Spinal cord (tissue), 10 donors: ENCODE results near the gene BCAS4. TPM values are rescaled to one million over a fixed set of nuclear protein-coding genes. Genes with fewer than 3 reads are reported as not detected.
A peak's percentile ranks its signal among the peaks of the same experiment; 100 is the strongest.
"Not testable (repeated sequence)": the region's sequence is repeated elsewhere in the genome, so short reads cannot be mapped to it uniquely, and the experiment has no call there.

Experiments used
- DNase-seq, 6 donors: peaks; one replicate each; pipeline versions ENCODE4 v3.0.0 to v3.0.0-alpha.2; 2013 to 2015; ENCODE audit warnings: low spot score in 6 of 6, low read depth in 4 of 6
- H3K27ac ChIP-seq: one replicate; pipeline ENCODE4 v1.5.1; 2013; ENCODE audit warnings: low read depth, low read length, control low read depth
- H3K27me3 ChIP-seq: one replicate; pipeline ENCODE4 v1.6.1; 2013; ENCODE audit warnings: low read length; ENCODE audit not compliant: control insufficient read depth, insufficient read depth
- H3K36me3 ChIP-seq: one replicate; pipeline ENCODE4 v1.6.1; 2013; ENCODE audit warnings: low read length; ENCODE audit not compliant: control insufficient read depth, insufficient read depth
- H3K4me1 ChIP-seq: one replicate; pipeline ENCODE4 v1.6.1; 2013; ENCODE audit warnings: low read length; ENCODE audit not compliant: control insufficient read depth, insufficient read depth
- H3K4me3 ChIP-seq: one replicate; pipeline ENCODE4 v1.5.1; 2013; ENCODE audit warnings: low read depth, low read length, control low read depth
- H3K9me3 ChIP-seq: one replicate; pipeline ENCODE4 v1.6.1; 2013; ENCODE audit warnings: low read length; ENCODE audit not compliant: control insufficient read depth, insufficient read depth
- WGBS: methylation state at CpG from one replicate; pipeline ENCODE4 v1.1.5; 2013; ENCODE audit warnings: missing lambda C conversion rate; ENCODE audit not compliant: insufficient coverage; 5-methylcytosine and 5-hydroxymethylcytosine counted together
- polyA plus RNA-seq, 2 donors: library from polyadenylated mRNA; unstranded; fragments of 120-200 nt; gene quantifications; one replicate each; pipeline ENCODE4 v1.2.1, GENCODE V29; 2013; ENCODE audit not compliant: insufficient read length in 2 of 2
- total RNA-seq, 2 donors: library from RNA; depleted of rRNA in 1 of 2; stranded (reverse); fragments of 120-200 nt in 1 of 2; fragments of >200 nt in 1 of 2; gene quantifications; one replicate each; pipeline versions ENCODE4 v1.2.3 to v1.2.4, GENCODE V29; 2013 to 2014
- donor health status: healthy.

Gene BCAS4
- total and polyA plus RNA-seq, 4 donors: 7.8 to 16.6 (median 14.3) TPM

DNA sequence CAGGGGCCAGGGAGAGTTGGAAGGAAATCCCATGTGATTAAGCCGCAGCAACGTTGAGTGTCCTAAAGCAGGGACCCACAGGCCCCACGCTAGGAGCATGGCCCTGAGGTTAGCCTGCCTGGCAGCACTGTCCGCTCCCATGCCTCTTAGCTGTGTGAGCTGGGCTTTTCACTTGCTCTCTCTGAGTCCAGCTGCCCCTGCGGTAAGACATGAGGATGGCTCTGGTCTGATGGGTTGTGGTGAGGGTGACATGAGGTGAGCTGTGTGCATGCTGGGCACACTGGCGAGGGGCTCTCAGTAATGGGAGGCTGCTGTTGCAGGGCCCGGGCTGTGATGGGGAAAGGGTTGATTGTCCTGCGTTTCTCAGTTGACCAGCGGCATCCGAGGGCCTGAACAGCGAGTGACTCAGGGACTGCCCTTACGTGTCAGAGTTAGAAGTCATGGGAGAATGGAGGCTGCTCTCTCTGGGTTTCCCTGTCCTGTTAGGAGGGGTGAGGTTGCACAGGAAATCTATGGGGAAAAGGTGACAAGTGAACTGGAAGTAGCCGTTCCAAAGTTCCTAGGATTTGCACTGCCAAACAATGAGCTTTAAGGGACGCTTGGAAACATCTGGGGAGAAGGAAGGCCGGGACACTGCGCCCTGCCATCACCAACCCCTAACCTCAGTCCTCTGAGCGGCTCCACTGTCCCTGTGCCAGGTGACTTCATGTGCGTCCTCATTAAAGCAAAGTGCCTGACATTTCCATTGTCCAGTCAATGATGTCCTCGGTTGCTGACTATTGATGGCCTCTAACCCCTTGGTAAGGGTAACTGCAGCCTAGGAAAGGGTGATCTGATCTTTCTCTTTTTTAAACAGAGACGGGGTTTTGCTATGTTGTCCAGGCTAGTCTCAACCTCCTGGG is 85.0 kb downstream of the BCAS4 start:
- H3K4me1 ChIP-seq: no peaks in the 10 kb centered on the region
- no peak overlapping the region for H3K27ac ChIP-seq
- WGBS: 92% methylated on average over 17 of the region's 20 CpGs
- no peaks in the 10 kb centered on the region for H3K9me3 ChIP-seq
- no peak for DNase-seq
- H3K36me3 ChIP-seq: peaks cover 28% of the 10 kb centered on the region
- no peaks in the 10 kb centered on the region for H3K27me3 ChIP-seq
- no peak overlapping the region for H3K4me3 ChIP-seq

DNA sequence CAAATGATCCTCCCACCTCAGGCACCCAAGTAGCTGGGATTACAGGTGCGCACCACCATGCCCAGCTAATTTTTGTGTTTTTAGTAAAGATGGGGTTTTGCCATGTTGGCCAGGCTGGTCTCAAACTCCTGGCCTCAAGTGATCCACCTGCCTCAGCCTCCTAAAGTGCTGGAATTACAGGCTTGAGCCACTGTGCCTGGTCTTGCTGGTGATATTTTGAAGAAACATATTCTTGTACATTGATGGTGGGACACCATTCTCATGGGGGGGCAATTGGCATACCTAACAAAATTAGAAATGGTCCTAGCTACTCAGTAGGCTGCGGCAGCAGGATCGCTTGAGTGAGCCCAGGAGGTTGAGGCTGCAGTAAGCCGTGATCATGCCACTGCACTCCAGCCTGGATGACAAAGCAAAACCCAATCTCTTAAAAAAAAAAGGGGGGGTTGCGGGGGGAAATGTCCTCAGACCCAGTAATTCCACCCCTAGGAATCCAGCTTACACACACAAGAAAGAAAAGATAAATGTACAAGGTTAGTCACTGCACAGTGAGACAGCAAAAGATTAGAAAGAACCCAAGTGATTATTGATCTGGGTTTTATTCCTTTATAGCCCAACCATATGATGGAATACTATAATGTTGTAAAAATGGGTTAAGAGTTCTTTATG is 87.0 kb downstream of the BCAS4 start:
- not testable (repeated sequence) for H3K4me3 ChIP-seq, H3K27me3 ChIP-seq, H3K4me1 ChIP-seq, H3K27ac ChIP-seq, H3K9me3 ChIP-seq, DNase-seq
- peaks cover 18% of the 10 kb centered on the region for H3K36me3 ChIP-seq
- 100% methylated on average over 3 of the region's 5 CpGs for WGBS

DNA sequence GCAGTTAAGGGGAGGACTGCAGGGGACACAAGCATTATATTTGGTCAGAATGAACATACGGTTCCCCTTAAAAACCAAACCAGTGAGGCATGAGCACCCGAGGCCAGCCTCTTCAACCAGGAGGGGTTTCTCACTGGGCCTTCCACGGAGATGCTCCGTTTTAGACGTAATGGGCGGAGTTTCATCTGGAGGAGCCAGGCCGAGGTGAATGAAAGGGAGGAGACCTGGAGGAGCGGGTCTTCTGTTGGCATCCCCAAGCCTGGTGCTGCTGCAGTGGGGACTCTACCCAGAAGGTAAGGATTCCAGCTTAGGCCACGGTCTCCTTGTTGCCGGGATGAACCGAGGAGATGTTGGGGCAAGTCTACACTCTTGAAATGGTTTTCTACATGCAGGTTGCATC is 89.0 kb downstream of the BCAS4 start:
- no peak for DNase-seq
- Histone ChIP-seq H3K36me3 (peaks cover 17% of the 10 kb centered on the region), H3K9me3 (no peaks in the 10 kb centered on the region), H3K4me1 (no peaks in the 10 kb centered on the region), H3K27me3 (no peaks in the 10 kb centered on the region), H3K27ac (no peak overlapping the region), H3K4me3 (no peak overlapping the region)
- 75% methylated on average over 11 of the region's 11 CpGs for WGBS

DNA sequence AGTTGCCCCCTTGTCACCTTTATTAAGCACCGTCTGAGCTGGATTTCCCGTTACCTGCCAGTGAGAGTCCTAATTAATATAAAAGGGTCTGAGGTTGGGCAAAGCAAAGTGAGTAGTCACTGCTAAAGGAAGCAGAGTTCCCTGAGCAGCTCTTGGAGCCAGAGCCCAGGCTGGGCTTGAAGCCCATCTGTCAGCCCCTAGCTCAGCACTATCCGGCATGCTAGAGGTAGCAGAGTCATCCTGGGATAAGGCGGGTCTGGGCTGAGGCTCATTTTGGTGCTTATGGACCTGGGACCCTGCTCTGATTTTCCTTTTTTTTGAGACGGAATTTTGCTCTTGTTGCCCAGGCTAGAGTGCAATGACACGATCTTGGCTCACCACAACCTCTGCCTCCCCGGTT is 90.2 kb downstream of the BCAS4 start:
- H3K36me3 ChIP-seq: peaks cover 11% of the 10 kb centered on the region
- H3K27me3 ChIP-seq: no peaks in the 10 kb centered on the region
- no peak overlapping the region for H3K4me3 ChIP-seq
- H3K27ac ChIP-seq: no peak overlapping the region
- H3K4me1 ChIP-seq: no peaks in the 10 kb centered on the region
- no peaks in the 10 kb centered on the region for H3K9me3 ChIP-seq
- no peak for DNase-seq
- WGBS: 84% methylated on average over 4 of the region's 7 CpGs

DNA sequence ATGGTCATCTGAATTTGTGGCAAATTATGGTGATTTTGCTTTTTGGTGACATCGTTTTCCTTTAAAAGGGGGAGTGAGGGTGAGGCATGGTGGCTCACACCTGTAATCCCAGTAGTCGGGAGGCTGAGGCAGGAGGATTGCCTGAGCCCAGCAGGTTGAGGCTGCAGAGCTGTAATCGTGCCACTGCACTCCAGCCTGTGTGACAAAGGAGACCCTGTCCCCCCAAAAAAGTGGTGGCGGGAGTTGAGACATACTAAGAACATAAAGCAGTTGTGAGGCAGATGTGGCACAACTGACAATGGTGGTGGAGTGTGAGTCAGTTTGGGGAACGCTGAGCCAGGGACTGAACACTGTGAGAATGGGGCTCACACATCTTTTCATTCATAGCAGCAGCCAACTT is 90.9 kb downstream of the BCAS4 start:
- no peak overlapping the region for H3K4me3 ChIP-seq

DNA sequence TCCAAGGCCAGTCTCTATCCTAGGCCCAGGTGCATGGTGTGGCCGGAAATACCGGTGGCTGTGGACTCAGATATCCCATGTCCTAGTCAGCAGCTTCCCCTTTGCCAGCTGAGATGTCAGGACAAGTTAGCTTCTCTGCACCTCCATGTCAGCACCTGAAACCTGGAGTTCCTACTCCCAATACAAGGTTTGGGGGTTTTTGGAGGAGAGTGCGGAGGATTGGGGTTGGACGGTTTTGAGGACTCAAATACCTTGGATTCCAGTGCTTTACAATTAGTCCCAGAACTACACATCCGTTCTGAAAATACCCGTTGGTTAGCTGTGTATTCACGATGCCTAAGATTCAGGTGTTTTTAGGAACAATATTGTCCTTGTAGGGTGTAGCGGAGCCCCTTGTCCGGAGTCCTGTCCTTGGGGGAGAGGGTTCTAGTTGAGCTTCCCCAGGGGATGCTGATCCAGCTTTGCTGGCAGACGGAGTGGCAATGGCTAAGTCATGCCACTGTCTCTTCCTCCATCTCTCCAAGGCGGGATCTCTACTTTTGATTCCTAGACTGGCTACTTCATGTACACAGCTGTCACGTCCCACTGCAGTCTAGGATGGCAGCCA is 91.4 kb downstream of the BCAS4 start:
- Histone ChIP-seq H3K36me3 (peaks cover 13% of the 10 kb centered on the region), H3K4me1 (no peaks in the 10 kb centered on the region), H3K4me3 (no peak overlapping the region), H3K9me3 (no peaks in the 10 kb centered on the region), H3K27ac (no peak overlapping the region), H3K27me3 (no peaks in the 10 kb centered on the region)
- WGBS: 93% methylated on average over 2 of the region's 12 CpGs
- peak in 1 of 6 donors; percentile 41 for DNase-seq

More for the DNA sequence above, 90.9 kb downstream of the BCAS4 start:
- 88% methylated on average over 4 of the region's 5 CpGs for WGBS
- no peak for DNase-seq
- Histone ChIP-seq H3K27ac (no peak overlapping the region), H3K9me3 (no peaks in the 10 kb centered on the region), H3K4me1 (no peaks in the 10 kb centered on the region), H3K27me3 (no peaks in the 10 kb centered on the region), H3K36me3 (peaks cover 11% of the 10 kb centered on the region)

DNA sequence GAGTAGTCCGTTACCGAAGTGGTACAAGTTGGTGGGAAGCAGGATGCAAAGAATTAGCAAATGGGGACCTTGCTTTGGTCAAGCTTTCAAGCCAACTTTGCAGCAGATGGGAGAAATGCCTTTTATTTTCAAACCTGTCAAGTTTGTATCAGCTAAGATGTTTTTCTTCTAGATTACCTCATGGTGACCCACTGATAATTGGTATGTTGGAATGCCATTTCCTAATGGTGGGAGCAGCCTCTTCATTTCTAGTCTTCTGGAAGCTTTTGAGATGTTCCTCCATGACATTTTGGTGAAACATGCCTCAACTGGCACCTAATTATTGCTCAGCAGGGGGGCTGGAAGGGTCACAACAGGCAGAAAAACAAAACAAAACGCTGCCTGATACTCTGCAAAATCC is 92.7 kb downstream of the BCAS4 start:
- H3K36me3 ChIP-seq: peaks cover 17% of the 10 kb centered on the region
- H3K27ac ChIP-seq: no peak overlapping the region
- H3K9me3 ChIP-seq: no peaks in the 10 kb centered on the region
- H3K4me3 ChIP-seq: no peak overlapping the region
- no peak for DNase-seq
- 93% methylated on average over 3 of the region's 3 CpGs for WGBS
- H3K4me1 ChIP-seq: no peaks in the 10 kb centered on the region
- no peaks in the 10 kb centered on the region for H3K27me3 ChIP-seq

DNA sequence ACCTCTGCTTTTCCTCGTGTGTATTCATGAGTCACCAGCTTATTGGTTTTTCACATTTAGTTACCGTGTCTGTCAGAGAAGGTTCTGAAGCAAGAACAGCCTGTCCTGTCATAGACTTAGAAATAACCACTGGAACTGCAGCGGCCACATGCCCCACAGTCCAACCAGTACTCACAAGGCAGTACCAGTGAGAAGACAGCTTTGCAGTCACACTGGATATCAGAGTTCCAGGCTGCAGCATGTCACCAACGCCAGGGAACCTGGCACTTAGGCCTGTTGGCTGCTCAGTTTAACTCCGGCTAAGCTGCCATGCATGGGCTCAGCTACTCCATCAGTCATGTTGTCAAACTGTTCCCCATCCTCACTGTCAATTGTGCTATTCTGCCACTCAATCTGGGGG is 96.3 kb downstream of the BCAS4 start:
- DNase-seq: no peak
- H3K36me3 ChIP-seq: peaks cover 29% of the 10 kb centered on the region
- H3K9me3 ChIP-seq: no peaks in the 10 kb centered on the region
- H3K27me3 ChIP-seq: no peaks in the 10 kb centered on the region
- H3K4me1 ChIP-seq: no peaks in the 10 kb centered on the region
- 83% methylated on average over 5 of the region's 5 CpGs for WGBS
- H3K27ac ChIP-seq: no peak overlapping the region
- no peak overlapping the region for H3K4me3 ChIP-seq

DNA sequence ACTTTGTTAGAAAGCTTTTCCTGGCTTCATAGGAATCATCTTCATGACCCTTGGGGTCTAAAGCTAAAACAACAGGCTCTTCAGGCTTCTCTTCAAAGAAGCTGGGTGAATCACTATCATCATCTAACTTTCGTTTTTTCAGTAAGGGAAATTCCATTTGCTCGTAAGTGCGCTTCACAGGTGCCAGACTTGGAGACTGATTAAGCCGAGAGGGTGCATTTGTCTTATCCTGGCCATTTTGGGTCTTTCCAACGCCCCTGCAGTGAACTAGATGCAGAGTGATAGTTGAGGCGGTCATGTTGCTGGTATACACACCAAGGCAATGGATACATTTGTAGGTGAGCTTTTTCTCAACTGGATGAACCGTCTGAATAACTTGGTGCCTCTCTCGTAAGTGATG is 97.5 kb downstream of the BCAS4 start:
- Histone ChIP-seq H3K27ac (no peak overlapping the region), H3K4me3 (no peak overlapping the region), H3K4me1 (no peaks in the 10 kb centered on the region), H3K36me3 (peaks cover 34% of the 10 kb centered on the region), H3K27me3 (no peaks in the 10 kb centered on the region), H3K9me3 (no peaks in the 10 kb centered on the region)
- 96% methylated on average over 6 of the region's 8 CpGs for WGBS
- no peak for DNase-seq
